ENCODE data around the gene HOXC4.

HOXC4 gene

DNA sequence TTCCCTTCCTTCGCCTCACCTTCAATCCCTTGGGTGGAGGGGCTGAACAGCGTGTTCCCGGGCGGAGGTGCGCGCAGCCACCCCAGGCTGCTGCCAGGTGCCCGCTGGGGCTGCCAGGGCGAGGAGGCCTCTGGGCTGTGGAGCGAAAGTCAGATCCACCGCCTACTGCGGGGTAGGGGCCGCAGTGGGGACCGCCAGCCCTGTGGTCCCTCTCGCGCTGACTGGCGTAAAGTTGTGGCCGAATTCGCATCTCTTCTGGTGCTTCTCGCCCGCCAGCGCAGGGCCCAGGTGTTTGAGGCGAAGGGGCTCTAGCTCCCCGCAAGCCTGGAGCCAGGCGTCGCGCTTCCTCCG is 6.9 kb upstream of the HOXC4 start:
- in situ Hi-C loops (cut with MboI; ENCODE audit: low pct_unique_long_range_greater_than_20kb, low sequenced_read_pairs, unreplicated experiment), result loop anchor here (25.0 kb wide), 1 partner anchor 109 kb away; the partner anchor contains the start of gene HOXC13
- DNase-seq (ENCODE audit: low spot score), result no peak
- TF ChIP-seq, protein P1, sequence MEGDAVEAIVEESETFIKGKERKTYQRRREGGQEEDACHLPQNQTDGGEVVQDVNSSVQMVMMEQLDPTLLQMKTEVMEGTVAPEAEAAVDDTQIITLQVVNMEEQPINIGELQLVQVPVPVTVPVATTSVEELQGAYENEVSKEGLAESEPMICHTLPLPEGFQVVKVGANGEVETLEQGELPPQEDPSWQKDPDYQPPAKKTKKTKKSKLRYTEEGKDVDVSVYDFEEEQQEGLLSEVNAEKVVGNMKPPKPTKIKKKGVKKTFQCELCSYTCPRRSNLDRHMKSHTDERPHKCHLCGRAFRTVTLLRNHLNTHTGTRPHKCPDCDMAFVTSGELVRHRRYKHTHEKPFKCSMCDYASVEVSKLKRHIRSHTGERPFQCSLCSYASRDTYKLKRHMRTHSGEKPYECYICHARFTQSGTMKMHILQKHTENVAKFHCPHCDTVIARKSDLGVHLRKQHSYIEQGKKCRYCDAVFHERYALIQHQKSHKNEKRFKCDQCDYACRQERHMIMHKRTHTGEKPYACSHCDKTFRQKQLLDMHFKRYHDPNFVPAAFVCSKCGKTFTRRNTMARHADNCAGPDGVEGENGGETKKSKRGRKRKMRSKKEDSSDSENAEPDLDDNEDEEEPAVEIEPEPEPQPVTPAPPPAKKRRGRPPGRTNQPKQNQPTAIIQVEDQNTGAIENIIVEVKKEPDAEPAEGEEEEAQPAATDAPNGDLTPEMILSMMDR (IDR thresholded peaks at IDR 0.05; ENCODE audit: extremely low read depth, insufficient read depth, missing control alignments), result no peak

DNA sequence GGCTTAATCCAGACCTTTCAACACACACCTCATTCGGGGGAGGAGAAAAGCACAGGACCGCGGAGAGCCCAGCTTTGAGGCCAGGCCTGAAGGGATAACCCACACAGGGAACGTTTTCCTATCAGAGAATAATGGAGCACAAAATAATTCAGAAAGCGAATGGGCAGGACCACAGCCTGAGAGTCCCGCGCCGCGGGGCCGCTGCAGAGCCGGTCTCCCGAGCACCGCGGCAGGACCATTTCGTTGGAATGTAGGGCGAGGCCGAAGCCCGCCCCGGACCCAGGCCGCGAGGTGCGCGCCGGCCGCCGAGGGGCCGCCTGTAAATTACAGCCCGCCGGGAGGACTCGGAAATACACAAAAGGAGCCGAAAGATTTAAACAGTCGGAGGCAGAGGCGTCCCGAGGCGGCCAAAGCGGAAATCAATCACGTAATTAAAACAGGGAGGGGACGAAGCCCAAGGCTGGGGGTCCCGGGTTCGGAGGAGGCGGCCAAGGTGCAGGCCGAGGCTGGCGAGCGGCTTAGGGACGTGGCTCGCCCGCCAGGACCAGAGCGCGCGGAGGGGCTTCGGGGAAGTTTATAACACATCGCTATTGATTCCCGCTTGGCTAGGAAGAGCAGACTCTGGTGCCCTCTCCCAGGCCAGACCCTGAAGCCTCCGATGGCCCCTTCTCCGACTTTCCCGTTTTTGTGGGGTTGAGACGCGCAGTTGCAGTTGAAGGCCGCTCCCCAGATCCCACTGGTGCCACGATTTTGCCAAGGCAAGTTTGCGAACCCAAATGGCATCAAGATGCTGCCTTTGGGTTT is 6.3 kb upstream of the HOXC4 start:
- DNase-seq (ENCODE audit: low spot score), result no peak
- TF ChIP-seq, protein P1 (IDR thresholded peaks at IDR 0.05; ENCODE audit: extremely low read depth, insufficient read depth, missing control alignments), result no peak
- in situ Hi-C loops (cut with MboI; ENCODE audit: low pct_unique_long_range_greater_than_20kb, low sequenced_read_pairs, unreplicated experiment), result loop anchor here (25.0 kb wide), 1 partner anchor 110 kb away; the partner anchor contains the start of gene HOXC13

DNA sequence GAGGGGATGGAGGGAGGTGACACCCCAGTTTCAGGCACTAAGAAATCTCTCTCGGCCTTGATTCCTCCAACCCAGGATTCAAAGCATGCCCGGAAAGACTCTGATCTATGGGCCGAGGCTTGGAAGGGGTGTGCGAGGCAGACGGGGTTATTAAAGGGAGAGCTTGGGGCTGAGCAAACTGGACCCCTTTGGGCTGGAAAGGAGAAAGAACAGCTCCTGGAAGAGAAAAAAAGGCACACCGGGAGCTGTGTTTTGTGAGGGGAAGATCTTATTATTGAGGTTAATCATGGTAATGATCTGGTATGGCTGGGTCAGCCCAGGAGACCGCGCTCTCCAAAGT is 5.7 kb upstream of the HOXC4 start:
- TF ChIP-seq, protein P1 (IDR thresholded peaks at IDR 0.05; ENCODE audit: extremely low read depth, insufficient read depth, missing control alignments), result no peak
- in situ Hi-C loops (cut with MboI; ENCODE audit: low pct_unique_long_range_greater_than_20kb, low sequenced_read_pairs, unreplicated experiment), result loop anchor here (25.0 kb wide), 1 partner anchor 111 kb away; the partner anchor contains the start of gene HOXC13
- no peak for DNase-seq (ENCODE audit: low spot score)

DNA sequence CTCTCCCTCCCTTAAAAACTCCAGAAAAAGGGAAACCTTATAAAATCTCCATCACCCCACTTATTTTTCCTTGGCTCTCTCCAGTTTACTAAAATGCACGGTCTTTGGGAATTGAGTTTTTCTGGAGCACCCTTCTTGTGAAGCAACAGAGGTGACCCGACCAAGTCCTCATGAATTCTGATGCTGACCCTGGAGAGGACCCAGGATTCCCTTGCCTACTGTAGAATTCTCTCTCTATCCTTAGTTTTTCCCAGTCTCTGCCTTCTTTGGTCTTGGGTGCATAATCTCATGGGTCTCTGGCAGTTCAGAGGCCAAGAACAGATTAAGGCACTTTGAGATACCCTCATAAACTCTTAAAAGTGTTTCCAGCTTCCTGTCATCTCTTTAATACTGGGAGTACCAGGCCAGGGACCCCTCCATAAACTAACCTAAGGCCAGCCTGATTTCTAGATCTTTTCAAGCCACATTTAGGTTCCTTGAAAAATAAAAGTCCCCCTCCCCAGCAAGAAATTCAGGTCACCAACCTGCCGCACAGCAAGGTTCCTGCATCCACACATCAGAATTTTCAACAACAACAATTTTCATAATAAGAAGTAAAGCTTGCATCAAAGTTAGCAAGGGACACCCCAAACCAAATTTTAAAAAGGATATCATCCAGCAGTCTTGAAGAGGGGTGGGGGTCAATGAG is 5.1 kb upstream of the HOXC4 start:
- in situ Hi-C loops (cut with MboI; ENCODE audit: low pct_unique_long_range_greater_than_20kb, low sequenced_read_pairs, unreplicated experiment), result loop anchor here (25.0 kb wide), 1 partner anchor 111 kb away; the partner anchor contains the start of gene HOXC13
- TF ChIP-seq, protein P1 (IDR thresholded peaks at IDR 0.05; ENCODE audit: extremely low read depth, insufficient read depth, missing control alignments), result no peak
- no peak for DNase-seq (ENCODE audit: low spot score)

DNA sequence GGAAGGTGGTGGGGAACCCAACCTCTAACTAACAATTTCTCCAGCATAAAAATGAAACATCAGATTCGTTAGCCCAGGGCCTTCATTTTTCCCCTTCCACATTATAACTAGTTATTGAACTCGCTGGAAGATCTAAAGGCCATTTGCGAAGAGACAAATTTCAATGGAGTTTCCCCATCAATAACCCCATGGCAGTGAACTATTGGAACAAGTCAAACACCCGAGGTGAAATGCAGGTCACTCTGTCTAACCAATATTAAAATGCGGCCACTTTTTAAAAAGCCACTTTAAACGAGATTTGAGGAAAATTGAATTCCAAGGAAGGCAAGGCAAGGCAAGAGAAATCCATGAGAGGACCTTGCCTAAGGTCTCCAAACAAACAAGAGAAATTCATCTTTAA is 4.5 kb upstream of the HOXC4 start:
- DNase-seq (ENCODE audit: low spot score), result no peak
- in situ Hi-C loops (cut with MboI; ENCODE audit: low pct_unique_long_range_greater_than_20kb, low sequenced_read_pairs, unreplicated experiment), result loop anchor here (25.0 kb wide), 1 partner anchor 112 kb away; the partner anchor contains the start of gene HOXC13

DNA sequence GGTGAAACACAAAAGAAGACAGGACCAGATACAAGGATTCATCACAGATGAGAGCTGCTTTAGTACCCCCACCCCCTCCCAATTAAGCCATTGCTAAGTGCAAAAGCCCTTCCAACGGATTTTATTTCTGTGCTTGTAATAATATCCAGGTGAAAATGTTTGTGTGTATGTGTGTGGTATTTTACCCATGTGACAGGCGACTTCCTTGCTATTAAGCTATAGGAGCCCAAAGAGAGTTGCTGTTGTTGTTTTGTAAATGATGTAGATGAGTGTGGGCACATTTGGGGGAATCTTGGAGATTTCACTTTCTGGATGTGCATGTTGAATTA is 3.2 kb upstream of the HOXC4 start:
- in situ Hi-C loops (cut with MboI; ENCODE audit: low pct_unique_long_range_greater_than_20kb, low sequenced_read_pairs, unreplicated experiment), result no loop called here
- TF ChIP-seq, protein P1 (IDR thresholded peaks at IDR 0.05; ENCODE audit: extremely low read depth, insufficient read depth, missing control alignments), result no peak
- no peak for DNase-seq (ENCODE audit: low spot score)

More for the DNA sequence above, 4.5 kb upstream of the HOXC4 start:
- TF ChIP-seq, protein P1 (IDR thresholded peaks at IDR 0.05; ENCODE audit: extremely low read depth, insufficient read depth, missing control alignments), result no peak

Measured in GM13977 (cell line).